HG03378 (cell line): Measurements from ENCODE around the gene BTBD9.

ENCODE experiments used
- ATAC-seq: cut with Tn5 transposase; IDR thresholded peaks from one replicate; pipeline ENCODE4 v1.9.1; 2021; ENCODE audit warnings: mild to moderate bottlenecking, moderate library complexity; ENCODE audit not compliant: unreplicated experiment

Gene BTBD9

DNA sequence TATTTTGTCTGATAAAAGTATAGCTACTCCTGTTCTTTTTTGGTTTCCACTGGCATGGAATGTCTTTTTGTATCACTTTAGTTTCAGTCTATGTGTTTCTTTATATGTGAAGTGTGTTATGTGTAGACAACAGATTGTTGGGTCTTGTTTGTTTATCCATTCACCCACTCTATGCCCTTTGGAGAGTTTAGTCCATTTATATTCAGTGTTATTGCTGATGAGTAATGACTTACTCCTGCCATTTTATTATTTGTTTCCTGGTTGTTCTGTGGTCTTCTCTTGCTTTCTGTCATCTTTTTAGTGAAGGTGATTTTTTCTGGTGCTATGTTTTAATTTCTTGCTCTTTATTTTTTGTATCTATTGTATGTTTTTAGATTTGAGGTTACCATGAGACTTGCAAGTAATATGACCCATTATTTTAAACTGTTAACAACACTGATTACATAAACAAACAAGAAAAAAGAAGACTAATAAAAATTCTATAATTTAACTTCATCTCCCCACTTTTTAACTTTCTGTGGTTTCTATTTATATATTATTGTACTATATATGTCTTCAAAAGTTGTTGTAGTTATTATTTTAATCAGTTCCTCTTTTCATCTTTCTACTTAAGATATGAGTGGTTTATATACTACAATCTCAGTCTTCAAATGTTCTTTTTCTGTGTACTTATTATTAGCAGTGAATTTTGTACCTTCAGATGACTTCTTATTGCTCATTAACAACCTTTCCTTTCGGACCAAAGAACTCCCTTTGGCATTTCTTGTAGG lies 323.4 kb downstream of the BTBD9 start:
- ATAC-seq, result peak; percentile 79

DNA sequence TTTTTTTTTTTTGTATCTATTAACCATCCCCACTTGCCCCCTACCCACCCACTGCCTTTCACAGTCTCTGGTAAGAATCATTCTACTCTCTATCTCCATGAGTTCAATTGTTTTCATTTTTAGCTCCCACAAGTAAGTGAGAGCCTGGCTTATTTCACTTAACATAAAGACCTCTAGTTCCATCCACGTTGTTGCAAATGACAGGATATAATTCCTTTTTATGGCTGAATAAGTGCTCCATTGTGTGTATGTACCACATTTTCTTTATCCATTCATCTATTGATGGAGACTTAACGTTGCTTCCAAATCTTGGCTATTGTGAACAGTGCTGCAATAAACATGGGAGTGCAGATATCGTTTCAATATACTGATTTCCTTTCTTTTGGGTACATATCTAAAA lies 328.5 kb downstream of the BTBD9 start:
- no peak for ATAC-seq

GRCh38 chr6:38310061-38310460 lies 329.7 kb downstream of the BTBD9 start:
- ATAC-seq, result no peak

DNA sequence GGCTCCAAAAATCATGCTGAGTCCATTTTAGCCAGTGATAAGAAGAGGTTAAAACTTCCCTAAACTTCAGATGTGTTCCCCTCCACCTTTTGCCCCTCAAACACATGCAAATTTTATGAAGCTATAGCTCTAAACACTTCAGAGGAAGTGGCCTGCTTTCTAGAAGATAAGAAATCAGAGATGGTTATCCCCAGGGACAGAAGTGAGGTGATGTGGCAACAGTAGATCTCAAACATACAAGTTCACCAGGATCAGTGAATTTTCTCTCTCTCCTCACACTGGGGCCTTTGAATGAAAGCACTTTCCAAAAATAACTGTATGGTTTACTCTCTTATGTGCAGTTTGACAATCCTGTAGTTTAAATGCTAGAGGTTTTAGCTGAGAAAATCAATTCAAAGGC lies 332.0 kb downstream of the BTBD9 start:
- peak; percentile 83 for ATAC-seq

DNA sequence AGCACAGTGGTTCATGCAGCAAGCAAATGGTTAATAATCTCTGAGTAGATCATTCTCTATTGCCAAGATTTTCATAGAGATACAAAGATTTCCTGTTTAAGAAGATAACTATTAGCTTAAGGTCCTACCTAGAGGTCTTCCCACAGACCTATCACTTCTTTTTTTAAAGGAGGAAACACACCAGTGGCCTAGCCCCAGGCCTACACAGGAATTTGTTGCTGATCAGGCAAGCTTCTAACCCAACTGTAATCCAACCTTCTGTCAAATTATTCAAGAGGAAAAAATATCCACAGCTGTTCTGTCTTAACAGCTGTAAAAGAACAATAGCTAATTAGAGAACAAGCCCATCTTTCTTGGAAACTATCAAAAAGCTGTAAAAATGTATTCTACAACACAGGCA lies 332.8 kb downstream of the BTBD9 start:
- ATAC-seq, result no peak

GRCh38 chr6:38305995-38306681 lies 333.6 kb downstream of the BTBD9 start:
- ATAC-seq, result no peak

GRCh38 chr6:38302838-38303237 lies 336.9 kb downstream of the BTBD9 start:
- ATAC-seq, result no peak

GRCh38 chr6:38302081-38302480 lies 337.6 kb downstream of the BTBD9 start:
- no peak for ATAC-seq

GRCh38 chr6:38290133-38290799 lies 349.5 kb downstream of the BTBD9 start:
- ATAC-seq, result no peak

GRCh38 chr6:38287487-38287886 lies 352.2 kb downstream of the BTBD9 start:
- ATAC-seq, result no peak

DNA sequence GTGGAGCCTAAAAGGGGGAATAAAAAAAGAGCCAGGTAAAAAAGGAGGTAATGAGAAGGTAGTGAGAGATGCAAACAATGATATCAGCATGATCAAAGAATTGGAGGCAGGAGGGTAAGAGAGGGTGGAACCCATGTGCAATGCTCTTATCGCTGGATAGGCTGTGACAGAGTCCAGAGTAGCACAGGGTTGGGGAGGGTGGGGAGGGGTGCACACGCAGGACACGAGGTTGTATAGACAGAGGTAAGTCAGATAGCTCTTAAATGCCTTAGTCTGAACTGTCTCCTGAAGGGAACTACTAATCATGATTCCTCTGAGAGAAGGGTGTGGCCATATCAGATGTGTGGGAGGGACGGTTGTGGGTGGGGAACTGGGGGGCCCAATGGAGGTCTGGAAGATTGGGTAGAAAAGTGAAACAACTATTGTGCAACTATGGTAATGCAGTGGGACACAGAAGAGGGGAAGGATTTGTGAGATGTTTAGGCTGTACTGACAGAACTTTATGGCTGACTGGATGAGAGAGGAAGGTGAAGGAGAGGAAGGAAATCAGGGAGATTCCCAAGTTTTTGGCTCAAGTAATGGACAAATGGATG lies 354.8 kb downstream of the BTBD9 start:
- no peak for ATAC-seq

DNA sequence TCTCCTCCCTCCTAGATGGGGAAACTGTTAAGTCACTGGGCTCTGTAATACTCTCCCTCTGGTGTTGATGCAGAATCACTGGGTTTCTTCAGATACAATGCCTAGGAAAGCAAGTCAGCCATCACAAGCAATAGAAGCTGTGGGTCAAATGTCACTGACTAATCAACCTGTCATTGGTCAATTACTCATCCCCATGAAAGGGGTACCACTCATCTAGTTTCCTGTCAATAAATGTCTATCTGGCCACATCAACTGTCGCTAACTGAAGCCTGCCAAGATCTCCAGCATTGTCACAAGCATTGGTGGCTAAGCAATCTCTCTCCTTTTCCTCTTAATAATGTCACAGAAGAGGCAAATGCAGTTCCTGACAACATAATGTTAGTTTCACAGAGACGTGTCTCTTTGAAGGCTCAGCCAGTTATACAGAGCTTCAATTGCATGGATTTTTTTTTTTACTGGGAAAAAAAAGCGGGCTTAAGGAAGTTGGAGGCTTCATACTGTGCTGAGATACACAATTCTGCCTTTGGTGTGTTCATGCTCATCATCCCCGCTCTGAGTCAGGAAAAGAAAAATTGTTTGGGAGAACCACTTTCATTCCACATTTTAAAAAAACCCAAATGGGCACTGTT lies 355.9 kb downstream of the BTBD9 start:
- ATAC-seq, result no peak

GRCh38 chr6:38282911-38283310 lies 356.8 kb downstream of the BTBD9 start:
- no peak for ATAC-seq

- ATAC-seq, result no peak
Measured at GRCh38 chr6:38281126-38281525, 358.6 kb downstream of the BTBD9 start.

- ATAC-seq, result no peak
Measured at GRCh38 chr6:38279963-38280588, 359.7 kb downstream of the BTBD9 start.

GRCh38 chr6:38279423-38279822 lies 360.3 kb downstream of the BTBD9 start:
- no peak for ATAC-seq

GRCh38 chr6:38273325-38273724 lies 366.4 kb downstream of the BTBD9 start:
- ATAC-seq, result no peak

DNA sequence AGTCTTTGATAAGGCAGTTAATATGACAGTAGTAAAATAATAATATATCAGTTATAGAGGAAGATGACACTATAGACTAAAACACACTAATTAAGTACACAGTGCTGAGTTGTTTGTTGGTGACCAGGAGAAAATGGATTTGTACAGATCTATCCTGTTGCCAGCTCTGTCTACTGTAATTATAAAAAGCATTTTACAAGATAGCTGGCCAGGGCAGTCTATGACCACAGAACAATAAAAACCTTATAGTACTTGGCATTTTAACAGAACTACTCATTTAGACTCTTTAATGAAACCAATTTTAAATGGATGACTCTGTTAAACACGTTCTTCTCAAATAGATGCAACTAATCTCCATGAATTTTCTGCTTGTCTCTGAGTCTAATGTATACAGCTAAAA lies 367.5 kb downstream of the BTBD9 start:
- ATAC-seq, result no peak

DNA sequence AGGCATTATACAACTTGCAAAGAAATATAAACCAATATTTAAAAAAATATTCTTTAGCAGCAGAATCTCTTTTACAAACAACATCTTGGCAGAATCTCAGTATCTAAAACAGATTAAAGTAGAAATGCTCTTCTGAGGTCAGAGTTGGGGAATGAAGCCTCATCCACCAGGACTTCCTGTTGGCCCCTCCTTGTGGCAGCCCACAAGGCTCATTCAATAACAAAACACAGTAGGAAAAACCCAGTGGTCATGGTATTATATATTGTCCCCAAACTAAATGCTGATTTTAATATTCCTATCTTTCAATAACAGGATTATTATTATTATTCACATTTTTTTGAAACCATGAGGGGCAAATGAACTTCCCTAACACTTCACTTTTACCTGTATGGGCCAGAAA lies 368.6 kb downstream of the BTBD9 start:
- no peak for ATAC-seq

- ATAC-seq, result no peak
Measured at GRCh38 chr6:38270367-38270766, 369.4 kb downstream of the BTBD9 start.
